ENCODE data around the gene OSBPL7. TPM values are rescaled to one million over a fixed set of nuclear protein-coding genes. Genes with fewer than 3 reads are reported as not detected.

OSBPL7 gene
- total RNA-seq, 1 donor from 2014 or later = 21.4 TPM

- Mint-ChIP-seq H3K27ac (ENCODE audit: unreplicated experiment) (no peak overlapping the region), H3K9me3 (ENCODE audit: unreplicated experiment) (no peaks in the 10 kb centered on the region), H3K27me3 (ENCODE audit: low read depth, unreplicated experiment) (peaks cover 40% of the 10 kb centered on the region), H3K4me3 (ENCODE audit: unreplicated experiment) (no peak overlapping the region), H3K36me3 (ENCODE audit: low read depth, unreplicated experiment) (no peaks in the 10 kb centered on the region), H3K4me1 (ENCODE audit: low read depth, unreplicated experiment) (peaks cover 18% of the 10 kb centered on the region)
- no peak for DNase-seq (ENCODE audit: low read depth)
- Histone ChIP-seq H3K27ac (ENCODE audit: low read depth, low read length) (no peak overlapping the region), H3K4me1 (ENCODE audit: insufficient read depth, low read length) (peaks cover 10% of the 10 kb centered on the region), H4K20me1 (ENCODE audit: insufficient read depth, low read length) (no peaks in the 10 kb centered on the region), H3K4me3 (ENCODE audit: insufficient read depth, low read depth, low read length) (no peak overlapping the region), H3K9ac (ENCODE audit: low read length) (no peak overlapping the region), H3K4me2 (ENCODE audit: low read length) (no peak overlapping the region), H2AFZ (ENCODE audit: low read depth, low read length) (no peak overlapping the region), H3K36me3 (ENCODE audit: insufficient read depth, low read length) (no peaks in the 10 kb centered on the region), H3K9me3 (ENCODE audit: insufficient read depth, low read depth, low read length) (no peaks in the 10 kb centered on the region), H3K79me2 (ENCODE audit: insufficient read depth, low read length) (no peaks in the 10 kb centered on the region), H3K27me3 (ENCODE audit: insufficient read depth, low read length) (peaks cover 54% of the 10 kb centered on the region)
- no peak for TF ChIP-seq CTCF (IDR thresholded peaks at IDR 0.05; ENCODE audit: insufficient read depth, low read depth, low read length)
- no peak for TF ChIP-seq EZH2 (IDR thresholded peaks at IDR 0.05; ENCODE audit: insufficient read depth, low read length)
- no peak for FAIRE-seq
Observed at GRCh38 chr17:47845716-47846075, 24.1 kb upstream of the OSBPL7 start.

- Histone ChIP-seq H3K36me3 (ENCODE audit: insufficient read depth, low read length) (no peaks in the 10 kb centered on the region), H3K27me3 (ENCODE audit: insufficient read depth, low read length) (peaks cover 48% of the 10 kb centered on the region), H3K27ac (ENCODE audit: low read depth, low read length) (no peak overlapping the region), H3K9ac (ENCODE audit: low read length) (no peak overlapping the region), H2AFZ (ENCODE audit: low read depth, low read length) (no peak overlapping the region), H4K20me1 (ENCODE audit: insufficient read depth, low read length) (no peaks in the 10 kb centered on the region), H3K4me2 (ENCODE audit: low read length) (no peak overlapping the region), H3K79me2 (ENCODE audit: insufficient read depth, low read length) (no peaks in the 10 kb centered on the region), H3K4me3 (ENCODE audit: insufficient read depth, low read depth, low read length) (no peak overlapping the region), H3K4me1 (ENCODE audit: insufficient read depth, low read length) (peaks cover 10% of the 10 kb centered on the region), H3K9me3 (ENCODE audit: insufficient read depth, low read depth, low read length) (no peaks in the 10 kb centered on the region)
- H3K27ac Mint-ChIP-seq (ENCODE audit: unreplicated experiment) = no peak overlapping the region
- TF ChIP-seq EZH2 (IDR thresholded peaks at IDR 0.05; ENCODE audit: insufficient read depth, low read length) (no peak), CTCF (IDR thresholded peaks at IDR 0.05; ENCODE audit: insufficient read depth, low read depth, low read length) (peak; percentile 36)
- H3K9me3 Mint-ChIP-seq (ENCODE audit: unreplicated experiment) = no peaks in the 10 kb centered on the region
- H3K27me3 Mint-ChIP-seq (ENCODE audit: low read depth, unreplicated experiment) = peaks cover 34% of the 10 kb centered on the region
- H3K4me1 Mint-ChIP-seq (ENCODE audit: low read depth, unreplicated experiment) = peaks cover 18% of the 10 kb centered on the region
- H3K36me3 Mint-ChIP-seq (ENCODE audit: low read depth, unreplicated experiment) = no peaks in the 10 kb centered on the region
- no peak for FAIRE-seq
- DNase-seq (ENCODE audit: low read depth) = no peak
- H3K4me3 Mint-ChIP-seq (ENCODE audit: unreplicated experiment) = no peak overlapping the region
Observed at GRCh38 chr17:47844814-47845715, 23.5 kb upstream of the OSBPL7 start.

- no peak for FAIRE-seq
- Histone ChIP-seq H3K27ac (ENCODE audit: low read depth, low read length) (no peak overlapping the region), H2AFZ (ENCODE audit: low read depth, low read length) (no peak overlapping the region), H3K36me3 (ENCODE audit: insufficient read depth, low read length) (no peaks in the 10 kb centered on the region), H3K4me2 (ENCODE audit: low read length) (no peak overlapping the region), H3K79me2 (ENCODE audit: insufficient read depth, low read length) (no peaks in the 10 kb centered on the region), H3K9me3 (ENCODE audit: insufficient read depth, low read depth, low read length) (no peaks in the 10 kb centered on the region), H3K4me1 (ENCODE audit: insufficient read depth, low read length) (peaks cover 10% of the 10 kb centered on the region), H3K27me3 (ENCODE audit: insufficient read depth, low read length) (peaks cover 43% of the 10 kb centered on the region), H3K4me3 (ENCODE audit: insufficient read depth, low read depth, low read length) (no peak overlapping the region), H4K20me1 (ENCODE audit: insufficient read depth, low read length) (no peaks in the 10 kb centered on the region), H3K9ac (ENCODE audit: low read length) (no peak overlapping the region)
- Mint-ChIP-seq H3K27ac (ENCODE audit: unreplicated experiment) (no peak overlapping the region), H3K9me3 (ENCODE audit: unreplicated experiment) (no peaks in the 10 kb centered on the region), H3K4me1 (ENCODE audit: low read depth, unreplicated experiment) (peaks cover 18% of the 10 kb centered on the region), H3K27me3 (ENCODE audit: low read depth, unreplicated experiment) (peaks cover 28% of the 10 kb centered on the region), H3K4me3 (ENCODE audit: unreplicated experiment) (peak overlapping the region; percentile 54), H3K36me3 (ENCODE audit: low read depth, unreplicated experiment) (no peaks in the 10 kb centered on the region)
- peak; percentile 56 for DNase-seq (ENCODE audit: low read depth)
- no peak for TF ChIP-seq EZH2 (IDR thresholded peaks at IDR 0.05; ENCODE audit: insufficient read depth, low read length)
- no peak for TF ChIP-seq CTCF (IDR thresholded peaks at IDR 0.05; ENCODE audit: insufficient read depth, low read depth, low read length)
Observed at GRCh38 chr17:47844227-47844626, 22.6 kb upstream of the OSBPL7 start.

All from astrocyte (in vitro differentiated cells and primary cell).